Measurements from ENCODE around the gene ADAT2.

The ADAT2 gene

GRCh38 chr6:143441680-143442545 lies 8.6 kb downstream of the ADAT2 start:
- no peak for DNase-seq (ENCODE audit: low spot score)

GRCh38 chr6:143441010-143441409 lies 9.5 kb downstream of the ADAT2 start:
- DNase-seq (ENCODE audit: low spot score) = no peak

DNA sequence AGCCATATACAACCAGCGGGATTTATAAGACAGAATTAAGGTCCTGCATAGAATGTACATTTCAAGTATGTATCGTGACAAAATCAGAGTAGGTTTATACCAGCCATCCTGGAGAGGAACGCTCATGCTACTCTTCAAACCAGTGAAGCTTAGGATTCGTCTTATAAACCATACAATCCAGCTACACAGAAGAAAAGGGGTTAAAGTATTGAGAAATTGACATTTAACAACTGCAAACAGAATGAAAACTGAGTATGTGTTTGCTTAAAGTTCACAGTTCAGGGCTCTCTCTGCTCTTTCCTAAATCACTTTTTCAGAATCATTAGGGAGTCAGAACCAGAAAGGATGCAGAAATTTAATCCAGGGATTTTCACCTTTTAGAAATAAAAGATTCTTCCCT lies 17.9 kb downstream of the ADAT2 start:
- DNase-seq (ENCODE audit: low spot score) = no peak

GRCh38 chr6:143431226-143431625 lies 19.3 kb downstream of the ADAT2 start:
- DNase-seq (ENCODE audit: low spot score) = no peak

- DNase-seq (ENCODE audit: low spot score) = no peak
Measured at GRCh38 chr6:143429970-143430369, 20.5 kb downstream of the ADAT2 start.

- DNase-seq (ENCODE audit: low spot score) = peak; percentile 65
Measured at GRCh38 chr6:143427109-143427817, 23.2 kb downstream of the ADAT2 start.

- no peak for DNase-seq (ENCODE audit: low spot score)
Measured at GRCh38 chr6:143426026-143426425, 24.5 kb downstream of the ADAT2 start.

- no peak for DNase-seq (ENCODE audit: low spot score)
Measured at GRCh38 chr6:143419526-143419925, 31.0 kb downstream of the ADAT2 start.

GRCh38 chr6:143414769-143415168 lies 35.7 kb downstream of the ADAT2 start:
- DNase-seq (ENCODE audit: low spot score) = no peak

GRCh38 chr6:143410859-143411270 lies 39.6 kb downstream of the ADAT2 start:
- peak; percentile 16 for DNase-seq (ENCODE audit: low spot score)

DNA sequence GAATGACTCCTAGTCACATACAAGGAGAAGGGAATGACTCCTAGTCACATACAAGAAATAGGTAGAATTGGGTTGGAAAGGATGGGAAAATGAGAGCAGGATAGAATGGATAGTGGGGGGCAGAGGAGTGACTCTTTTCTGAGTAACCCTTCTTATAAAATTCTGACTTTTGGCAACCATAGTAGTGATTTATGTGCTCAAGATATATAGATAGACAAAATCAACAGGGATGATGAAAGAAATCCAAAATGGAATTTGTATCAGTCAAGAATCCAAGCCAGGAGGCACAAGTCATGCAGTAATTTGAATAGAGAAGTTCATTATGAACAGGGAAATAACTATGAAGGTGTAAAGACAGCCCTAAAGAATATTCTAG lies 41.7 kb downstream of the ADAT2 start:
- no peak for DNase-seq (ENCODE audit: low spot score)

DNA sequence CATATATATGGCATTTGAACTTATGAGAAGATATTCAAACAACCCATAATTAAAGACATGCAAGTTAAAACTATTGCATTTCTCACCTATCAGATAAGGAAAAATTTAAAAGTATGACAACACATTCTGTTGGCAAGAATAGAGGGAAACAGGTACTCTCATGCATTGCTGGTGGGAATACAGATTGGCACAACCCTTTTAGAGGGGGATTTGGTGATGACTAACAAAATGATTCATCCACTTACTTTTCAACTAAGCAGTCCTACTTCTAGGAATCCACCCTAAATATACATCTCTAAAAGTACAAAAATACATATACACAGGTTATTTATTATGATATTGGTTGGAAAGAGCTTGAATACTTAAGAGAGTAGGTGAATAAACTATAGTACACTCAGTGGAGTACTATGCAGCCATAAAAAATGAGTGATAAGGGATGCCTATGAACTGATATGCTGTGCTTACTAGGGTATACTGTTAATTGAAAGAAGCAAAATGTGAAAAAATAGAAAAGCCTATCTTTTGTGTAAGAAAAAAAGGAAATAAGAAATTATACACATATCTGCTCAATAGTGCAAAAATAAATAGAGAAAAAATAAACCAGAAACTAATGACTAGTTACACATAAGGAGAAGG lies 42.2 kb downstream of the ADAT2 start:
- no peak for DNase-seq (ENCODE audit: low spot score)

- no peak for DNase-seq (ENCODE audit: low spot score)
Measured at GRCh38 chr6:143406673-143407072, 43.8 kb downstream of the ADAT2 start.

DNA sequence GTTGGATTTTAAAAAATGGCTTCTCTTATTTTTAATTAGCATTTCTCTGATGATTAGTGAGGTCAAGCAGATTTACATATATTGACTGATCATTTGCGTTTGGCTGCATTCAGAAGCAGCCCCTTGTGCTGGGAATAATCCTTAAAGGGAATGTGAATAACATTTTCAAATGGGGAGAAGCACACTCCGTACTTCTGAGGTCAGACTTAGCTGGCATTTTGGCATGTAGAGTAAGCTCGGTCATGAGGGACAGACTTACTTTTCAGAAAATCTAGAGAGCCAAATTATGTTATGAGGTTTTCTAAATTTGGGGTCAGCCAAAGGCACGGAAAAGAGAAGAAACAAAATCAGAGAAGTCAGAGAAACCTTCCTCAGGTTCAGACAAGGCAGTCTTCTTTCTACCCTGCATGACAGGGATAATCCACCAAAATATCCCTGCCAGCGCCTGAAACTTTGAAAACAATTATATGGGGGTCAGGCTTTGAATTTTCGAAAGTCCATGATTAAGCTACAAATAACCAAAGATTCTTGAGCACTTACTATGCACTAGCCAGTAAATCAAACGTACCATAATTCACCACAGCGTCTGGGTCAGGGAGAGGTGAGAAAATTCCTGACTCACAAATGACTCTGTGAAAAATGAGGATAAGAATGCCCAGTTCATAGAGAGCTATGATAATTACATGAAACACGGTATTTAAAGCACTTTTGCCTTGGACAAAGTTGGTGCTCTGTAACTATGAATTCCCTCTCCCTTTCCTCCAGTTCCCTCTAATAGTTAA lies 44.9 kb downstream of the ADAT2 start:
- no peak for DNase-seq (ENCODE audit: low spot score)

GRCh38 chr6:143402721-143403336 lies 47.7 kb downstream of the ADAT2 start:
- DNase-seq (ENCODE audit: low spot score) = no peak

GRCh38 chr6:143401636-143402370 lies 48.7 kb downstream of the ADAT2 start:
- no peak for DNase-seq (ENCODE audit: low spot score)

- no peak for DNase-seq (ENCODE audit: low spot score)
Measured at GRCh38 chr6:143401068-143401446, 49.4 kb downstream of the ADAT2 start.

DNA sequence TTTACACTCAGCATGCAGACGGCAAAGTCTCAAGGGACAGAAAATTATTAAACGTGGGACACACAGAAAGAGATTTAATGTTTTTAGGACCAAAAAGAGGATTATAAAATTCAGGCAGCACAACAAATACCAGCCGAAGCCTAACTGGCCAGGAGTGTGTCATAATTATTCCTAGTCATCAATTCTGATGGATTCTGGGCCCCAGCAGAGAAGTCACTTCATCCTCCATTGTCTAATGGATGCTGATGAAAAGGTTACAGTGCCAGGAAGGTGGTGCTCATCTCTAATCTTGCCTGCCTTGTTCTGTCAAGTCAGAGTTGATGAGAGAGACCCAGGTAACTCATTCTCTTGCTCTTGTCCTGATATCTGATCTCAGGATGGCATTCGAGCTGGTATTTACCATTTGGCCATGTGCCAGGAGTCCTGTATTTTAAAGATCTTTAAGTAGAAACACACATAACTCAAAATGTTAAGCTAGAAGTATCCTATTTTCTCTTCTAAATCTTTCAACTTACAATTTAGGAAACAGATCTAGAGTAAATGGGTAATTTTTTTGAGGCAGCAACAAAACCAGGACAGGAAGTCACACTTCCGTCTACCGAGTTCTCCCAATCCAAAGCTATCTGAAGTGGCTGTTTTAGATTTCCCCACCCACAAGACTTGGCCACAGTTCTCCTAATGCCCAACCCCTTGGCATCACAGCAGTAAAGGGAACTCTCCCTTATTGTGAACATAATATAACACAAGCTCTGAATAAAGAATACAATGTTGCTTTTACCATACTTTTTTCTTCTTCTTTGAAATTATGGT lies 50.0 kb downstream of the ADAT2 start:
- DNase-seq (ENCODE audit: low spot score) = no peak

DNA sequence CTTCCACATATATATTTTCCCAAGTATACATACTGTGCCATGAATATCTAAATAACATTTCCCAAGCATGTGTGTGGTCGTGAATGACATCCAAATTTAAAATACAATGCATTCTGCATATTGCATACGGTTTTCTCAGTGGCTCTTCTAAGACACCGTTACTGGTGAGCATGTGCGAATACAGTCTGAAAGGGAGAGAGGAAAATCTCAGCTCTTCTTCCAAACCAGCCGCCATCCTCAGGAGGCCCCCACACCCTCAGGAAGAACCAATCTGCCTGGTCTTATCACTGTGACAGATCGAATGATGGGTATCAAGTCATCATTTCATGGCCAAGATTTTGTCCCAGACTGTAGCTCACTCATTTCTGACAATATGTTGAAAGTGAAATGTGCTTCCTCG lies 50.7 kb downstream of the ADAT2 start:
- DNase-seq (ENCODE audit: low spot score) = no peak

DNA sequence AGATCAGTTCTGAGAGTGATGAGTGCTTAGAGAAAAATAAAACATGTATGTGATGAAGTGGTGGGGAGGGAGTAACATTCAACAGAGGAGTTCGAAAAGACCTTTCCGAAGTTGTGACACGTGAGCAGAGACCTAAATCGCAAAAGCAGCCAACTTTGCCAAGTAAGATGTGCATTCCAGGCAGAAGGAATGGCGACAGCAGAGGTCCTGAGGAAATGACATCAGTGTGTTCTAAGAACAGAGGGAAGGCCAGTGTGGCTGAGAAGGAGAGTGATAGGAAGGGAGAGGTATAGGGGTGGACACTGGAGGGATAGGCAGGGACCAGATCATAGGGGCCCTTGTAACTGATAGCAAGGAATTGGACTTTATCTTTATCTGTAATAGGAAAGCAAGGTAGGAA lies 51.3 kb downstream of the ADAT2 start:
- DNase-seq (ENCODE audit: low spot score) = no peak
